Measurements from ENCODE around the gene RCN1. TPM values are rescaled to one million over a fixed set of nuclear protein-coding genes. Genes with fewer than 3 reads are reported as not detected.

Gene RCN1
- total RNA-seq, 2 donors from 2014 or later, result 88.5 to 91.6 TPM

GRCh38 chr11:32145282-32145681, 54.4 kb downstream of the RCN1 start:
- no peak for DNase-seq (ENCODE audit: low spot score)
- ATAC-seq (ENCODE audit: insufficient number of reproducible peaks, low FRiP score, low read depth), result no peak
- Histone ChIP-seq H3K27me3 (replicated peaks; ENCODE audit: insufficient read depth) (no peaks in the 10 kb centered on the region), H3K4me3 (no peak overlapping the region), H3K4me1 (ENCODE audit: control insufficient read depth in 1 of 2, low read depth in 2 of 2) (no peaks in the 10 kb centered on the region), H3K27ac (no peak overlapping the region), H3K36me3 (no peaks in the 10 kb centered on the region), H3K9me3 (no peaks in the 10 kb centered on the region)
- TF ChIP-seq CTCF (IDR thresholded peaks at IDR 0.05), result no peak

GRCh38 chr11:32148895-32149294, 58.0 kb downstream of the RCN1 start:
- no peak for TF ChIP-seq CTCF (IDR thresholded peaks at IDR 0.05)
- no peaks in the 10 kb centered on the region for H3K9me3 ChIP-seq
- DNase-seq (ENCODE audit: low spot score) (no peak), ATAC-seq (ENCODE audit: insufficient number of reproducible peaks, low FRiP score, low read depth) (no peak)
- H3K27me3 ChIP-seq (replicated peaks; ENCODE audit: insufficient read depth), result no peaks in the 10 kb centered on the region
- no peaks in the 10 kb centered on the region for H3K4me1 ChIP-seq (ENCODE audit: control insufficient read depth in 1 of 2, low read depth in 2 of 2)
- H3K4me3 ChIP-seq, result no peak overlapping the region
- H3K27ac ChIP-seq, result no peak overlapping the region
- H3K36me3 ChIP-seq, result no peaks in the 10 kb centered on the region

GRCh38 chr11:32149748-32150147, 58.9 kb downstream of the RCN1 start:
- Histone ChIP-seq H3K4me3 (no peak overlapping the region), H3K9me3 (no peaks in the 10 kb centered on the region), H3K27me3 (replicated peaks; ENCODE audit: insufficient read depth) (no peaks in the 10 kb centered on the region), H3K27ac (no peak overlapping the region), H3K36me3 (no peaks in the 10 kb centered on the region), H3K4me1 (ENCODE audit: control insufficient read depth in 1 of 2, low read depth in 2 of 2) (no peaks in the 10 kb centered on the region)
- no peak for TF ChIP-seq CTCF (IDR thresholded peaks at IDR 0.05)
- no peak for ATAC-seq (ENCODE audit: insufficient number of reproducible peaks, low FRiP score, low read depth)
- DNase-seq (ENCODE audit: low spot score), result no peak

DNA sequence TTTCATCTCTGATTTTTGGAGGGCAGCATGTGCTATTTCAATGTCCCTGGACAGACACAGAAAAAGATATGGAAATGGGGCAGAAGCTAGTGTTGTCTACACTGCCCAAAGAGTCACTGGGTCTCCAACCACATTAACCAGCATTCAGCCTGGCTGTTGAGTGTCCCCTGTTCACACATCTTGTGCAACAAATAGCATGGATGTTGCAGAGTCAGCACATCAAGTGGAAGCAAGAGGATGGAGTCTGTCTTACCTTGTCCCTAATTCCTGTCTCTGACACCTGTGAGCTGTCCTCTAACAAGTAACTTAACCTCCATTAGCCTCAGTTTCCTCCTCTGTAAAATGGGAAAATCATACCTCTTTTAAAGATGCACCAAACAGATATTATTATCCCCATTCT, 60.2 kb downstream of the RCN1 start:
- no peak for DNase-seq (ENCODE audit: low spot score)
- no peaks in the 10 kb centered on the region for H3K9me3 ChIP-seq

DNA sequence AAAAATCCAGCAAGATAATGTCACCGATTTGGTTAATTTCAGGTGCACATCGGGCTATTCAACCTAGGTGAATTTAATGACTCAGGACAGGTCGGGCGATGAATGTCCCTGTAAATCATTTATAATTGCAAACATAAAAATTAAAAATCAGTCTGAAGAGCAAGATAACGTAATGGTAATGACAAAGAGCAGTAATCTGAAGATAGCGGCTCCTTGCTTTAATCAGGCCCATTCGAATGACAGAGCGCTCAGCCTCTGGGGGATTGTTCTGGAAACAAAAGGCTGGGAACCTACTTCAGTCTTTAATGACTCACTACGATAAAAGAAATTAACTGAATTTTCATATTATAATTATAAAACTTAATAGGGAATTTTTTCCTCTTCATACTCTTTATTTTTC, 61.3 kb downstream of the RCN1 start:
- H3K36me3 ChIP-seq, result no peaks in the 10 kb centered on the region
- H3K9me3 ChIP-seq, result no peaks in the 10 kb centered on the region
- no peak overlapping the region for H3K4me3 ChIP-seq
- H3K27me3 ChIP-seq (replicated peaks; ENCODE audit: insufficient read depth), result no peaks in the 10 kb centered on the region
- TF ChIP-seq CTCF (IDR thresholded peaks at IDR 0.05), result no peak
- H3K27ac ChIP-seq, result no peak overlapping the region
- DNase-seq (ENCODE audit: low spot score) (no peak), ATAC-seq (ENCODE audit: insufficient number of reproducible peaks, low FRiP score, low read depth) (no peak)
- H3K4me1 ChIP-seq (ENCODE audit: control insufficient read depth in 1 of 2, low read depth in 2 of 2), result no peaks in the 10 kb centered on the region

More for the DNA sequence above, 60.2 kb downstream of the RCN1 start:
- Histone ChIP-seq H3K4me1 (ENCODE audit: control insufficient read depth in 1 of 2, low read depth in 2 of 2) (no peaks in the 10 kb centered on the region), H3K27me3 (replicated peaks; ENCODE audit: insufficient read depth) (no peaks in the 10 kb centered on the region), H3K36me3 (no peaks in the 10 kb centered on the region), H3K27ac (no peak overlapping the region), H3K4me3 (no peak overlapping the region)
- no peak for ATAC-seq (ENCODE audit: insufficient number of reproducible peaks, low FRiP score, low read depth)
- TF ChIP-seq CTCF (IDR thresholded peaks at IDR 0.05), result no peak

All from thoracic aorta (tissue), 2 donors.